Glutamatergic neuron (in vitro differentiated cells): ENCODE measurements around the gene RPL6. TPM values are rescaled to one million over a fixed set of nuclear protein-coding genes. Genes with fewer than 3 reads are reported as not detected.

ENCODE experiments used
- DNase-seq: peaks from one replicate; pipeline ENCODE4 v3.0.0; 2022
- H3K27ac Mint-ChIP-seq: one replicate; pipeline ENCODE4 v1.8.0; 2020; ENCODE audit warnings: mild to moderate bottlenecking, mixed read lengths, inconsistent platforms; ENCODE audit not compliant: unreplicated experiment
- H3K27me3 Mint-ChIP-seq: one replicate; pipeline ENCODE4 v1.8.0; 2020; ENCODE audit warnings: mild to moderate bottlenecking, moderate library complexity, mixed read lengths, inconsistent platforms; ENCODE audit not compliant: unreplicated experiment
- H3K36me3 Mint-ChIP-seq: one replicate; pipeline ENCODE4 v1.8.0; 2020; ENCODE audit warnings: mild to moderate bottlenecking, mixed read lengths, inconsistent platforms; ENCODE audit not compliant: unreplicated experiment
- H3K4me1 Mint-ChIP-seq: one replicate; pipeline ENCODE4 v1.8.0; 2020; ENCODE audit warnings: mild to moderate bottlenecking, low read depth, mixed read lengths, inconsistent platforms; ENCODE audit not compliant: unreplicated experiment
- H3K4me3 Mint-ChIP-seq: one replicate; pipeline ENCODE4 v1.8.0; 2020; ENCODE audit warnings: mild to moderate bottlenecking, mixed read lengths, inconsistent platforms; ENCODE audit not compliant: unreplicated experiment
- H3K9me3 Mint-ChIP-seq: one replicate; pipeline ENCODE4 v1.8.0; 2020; ENCODE audit warnings: mild to moderate bottlenecking, moderate library complexity, mixed read lengths, inconsistent platforms; ENCODE audit not compliant: unreplicated experiment
- CTCF ChIP-seq: fragments of 200-600 bp; sonication (generic); IDR thresholded peaks from one replicate; pipeline ENCODE4 v1.5.0; 2021; ENCODE audit not compliant: partially characterized antibody, unreplicated experiment
- total RNA-seq: library from RNA; stranded (reverse); fragmentation: NEBNext Ultra II Directional; extraction: Animal tissue kit (Norgen Biotek cat#: 25700); gene quantifications from one replicate; pipeline ENCODE4 v1.2.1, GENCODE V29; 2021; ENCODE audit not compliant: unreplicated experiment

The RPL6 gene
- total RNA-seq, 1 donor from 2014 or later = 967 TPM

- Mint-ChIP-seq H3K9me3 (no peaks in the 10 kb centered on the region), H3K27ac (no peak overlapping the region), H3K4me3 (no peak overlapping the region)
These were observed 41.4 kb downstream of the RPL6 start for GRCh38 chr12:112367965-112368364.

GRCh38 chr12:112362310-112362709 lies 47.1 kb downstream of the RPL6 start:
- no peak for DNase-seq
- TF ChIP-seq CTCF = no peak
- H3K4me1 Mint-ChIP-seq = peaks cover 9% of the 10 kb centered on the region
- H3K4me3 Mint-ChIP-seq = no peak overlapping the region
- no peak overlapping the region for H3K27ac Mint-ChIP-seq
- H3K36me3 Mint-ChIP-seq = no peaks in the 10 kb centered on the region
- no peaks in the 10 kb centered on the region for H3K9me3 Mint-ChIP-seq
- no peaks in the 10 kb centered on the region for H3K27me3 Mint-ChIP-seq

More at GRCh38 chr12:112367965-112368364, 41.4 kb downstream of the RPL6 start:
- DNase-seq = no peak
- no peak for TF ChIP-seq CTCF
- Mint-ChIP-seq H3K27me3 (no peaks in the 10 kb centered on the region), H3K4me1 (peaks cover 9% of the 10 kb centered on the region), H3K36me3 (no peaks in the 10 kb centered on the region)

GRCh38 chr12:112361271-112361670 lies 48.1 kb downstream of the RPL6 start:
- H3K4me3 Mint-ChIP-seq = no peak overlapping the region
- no peak for TF ChIP-seq CTCF
- no peak for DNase-seq
- H3K27ac Mint-ChIP-seq = no peak overlapping the region
- H3K9me3 Mint-ChIP-seq = peaks cover under 1% of the 10 kb centered on the region
- peaks cover 14% of the 10 kb centered on the region for H3K4me1 Mint-ChIP-seq
- H3K36me3 Mint-ChIP-seq = no peaks in the 10 kb centered on the region
- peaks cover under 1% of the 10 kb centered on the region for H3K27me3 Mint-ChIP-seq

GRCh38 chr12:112359290-112359689 lies 50.1 kb downstream of the RPL6 start:
- H3K27me3 Mint-ChIP-seq = peaks cover 1% of the 10 kb centered on the region
- H3K36me3 Mint-ChIP-seq = no peaks in the 10 kb centered on the region
- H3K9me3 Mint-ChIP-seq = peaks cover 1% of the 10 kb centered on the region
- no peak for DNase-seq
- no peak for TF ChIP-seq CTCF
- no peak overlapping the region for H3K4me3 Mint-ChIP-seq
- peaks cover 9% of the 10 kb centered on the region for H3K4me1 Mint-ChIP-seq
- H3K27ac Mint-ChIP-seq = no peak overlapping the region

- Mint-ChIP-seq H3K36me3 (no peaks in the 10 kb centered on the region), H3K27me3 (peaks cover 1% of the 10 kb centered on the region), H3K4me3 (peak overlapping the region; percentile 52), H3K4me1 (peaks cover 7% of the 10 kb centered on the region), H3K27ac (no peak overlapping the region), H3K9me3 (peaks cover 1% of the 10 kb centered on the region)
- no peak for DNase-seq
- no peak for TF ChIP-seq CTCF
These were observed 52.2 kb downstream of the RPL6 start for GRCh38 chr12:112357214-112357613.

Other genes starting within 250 kb of the RPL6 start
- gene HECTD4, start 27.2 kb downstream of the RPL6 start, total RNA-seq = 261 TPM
- 68.7 TPM for gene PTPN11, start 9.3 kb upstream of the RPL6 start, total RNA-seq